Neuron (in vitro differentiated cells): Measurements from ENCODE around the gene NOP10.
"Not testable (repeated sequence)": the region's sequence is repeated elsewhere in the genome, so short reads cannot be mapped to it uniquely, and the experiment has no call there.

Experiments
- H2AFZ ChIP-seq: one replicate; pipeline ENCODE4 v1.6.1; 2013; ENCODE audit warnings: low read depth, mild to moderate bottlenecking, inconsistent platforms, low read length, moderate library complexity
- H3K27me3 ChIP-seq: one replicate; pipeline ENCODE4 v1.6.1; 2013; ENCODE audit warnings: low read length; ENCODE audit not compliant: insufficient read depth
- H3K36me3 ChIP-seq: one replicate; pipeline ENCODE4 v1.6.1; 2013; ENCODE audit warnings: low read length; ENCODE audit not compliant: insufficient read depth
- H3K4me1 ChIP-seq: one replicate; pipeline ENCODE4 v1.6.1; 2013; ENCODE audit warnings: low read length; ENCODE audit not compliant: insufficient read depth
- H3K4me3 ChIP-seq: 2 replicates; pipeline ENCODE4 v1.5.1; 2013; ENCODE audit warnings: mild to moderate bottlenecking, low read length, moderate library complexity
- H3K9me3 ChIP-seq: one replicate; pipeline ENCODE4 v1.6.1; 2013; ENCODE audit warnings: low read length

NOP10 gene

GRCh38 chr15:34342737-34343575, at the start of gene NOP10, which contains the start of gene NUTM1:
Gene NOP10, minus strand, starts transcription at chr15:34343136. Its CDS starts 63 bp downstream, at chr15:34343073.
Gene NUTM1, plus strand, starts transcription at chr15:34343315. Its CDS starts 382 bp downstream, at chr15:34343697.
- H3K27me3 ChIP-seq = no peaks in the 10 kb centered on the region
- H2AFZ ChIP-seq = peak within 1 kb of the TSS; percentile 51
- peaks cover 19% of the 10 kb centered on the region for H3K36me3 ChIP-seq

DNA sequence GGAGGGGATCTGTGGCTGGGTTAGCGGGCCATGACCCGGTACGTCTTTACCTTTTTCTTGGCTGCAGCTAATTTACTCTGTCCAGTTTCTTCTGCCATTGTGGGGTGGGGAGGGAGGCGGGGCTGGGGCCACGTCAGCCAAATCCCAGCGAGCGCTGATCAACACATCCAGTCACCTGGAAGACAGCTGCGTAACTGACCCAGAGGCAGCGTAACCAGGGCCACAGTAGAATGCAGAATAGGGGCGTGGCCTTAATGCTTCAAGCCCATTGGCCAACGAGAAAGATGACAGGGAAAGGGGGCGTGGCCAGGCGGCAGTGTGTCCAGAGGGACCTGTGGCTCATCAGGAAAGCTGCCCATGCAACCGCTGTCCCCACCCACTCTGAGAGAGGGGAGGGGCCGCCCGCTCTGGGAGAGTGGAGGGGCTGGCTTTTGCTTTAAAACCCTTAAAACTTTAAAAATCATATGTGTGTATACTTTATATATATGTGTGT, 46.7 kb upstream of the NOP10 start:
- not testable (repeated sequence) for H3K9me3 ChIP-seq, H3K4me3 ChIP-seq, H3K36me3 ChIP-seq, H3K4me1 ChIP-seq, H3K27me3 ChIP-seq, H2AFZ ChIP-seq

More at GRCh38 chr15:34342737-34343575, at the start of gene NOP10, which contains the start of gene NUTM1:
- Histone ChIP-seq H3K4me3 (peak within 1 kb of the TSS; percentile 87), H3K9me3 (no peaks in the 10 kb centered on the region), H3K4me1 (peaks cover 4% of the 10 kb centered on the region)

DNA sequence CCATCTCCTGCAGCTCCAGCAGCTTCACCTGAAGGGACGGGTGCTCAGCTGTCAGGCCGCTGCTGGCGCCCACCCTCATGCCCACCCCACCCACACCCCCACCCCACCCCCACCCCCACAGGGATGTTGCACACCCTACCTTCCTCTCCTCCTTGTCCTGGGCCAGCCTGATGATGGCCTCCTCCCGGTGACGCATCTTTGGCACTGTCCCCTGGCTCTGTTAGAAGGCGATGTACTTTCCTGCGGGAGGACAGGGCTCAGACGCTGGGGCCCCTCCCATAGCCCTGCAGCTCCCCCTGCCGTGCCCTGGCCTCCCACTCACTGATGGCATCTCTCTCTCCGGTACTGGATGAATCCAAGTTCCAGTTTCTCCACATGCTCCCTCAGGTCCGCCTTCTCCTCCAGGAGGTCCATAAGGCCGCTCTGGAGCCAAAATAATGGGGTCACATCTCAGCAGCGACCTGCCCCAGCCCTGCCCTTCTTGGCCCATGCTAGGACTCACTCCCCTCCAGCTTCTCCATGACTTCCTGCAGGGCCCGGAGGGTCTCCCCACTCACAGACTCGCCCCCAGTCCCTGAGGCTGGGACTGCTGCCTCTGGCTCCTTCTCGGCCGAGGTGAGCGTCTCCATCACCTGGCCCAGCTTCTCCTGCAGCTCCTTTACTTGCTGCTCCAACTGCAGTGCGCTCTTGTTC, 39.0 kb upstream of the NOP10 start:
- H3K27me3 ChIP-seq, H2AFZ ChIP-seq, H3K36me3 ChIP-seq, H3K9me3 ChIP-seq, H3K4me1 ChIP-seq, H3K4me3 ChIP-seq: not testable (repeated sequence)

- H2AFZ ChIP-seq, H3K4me1 ChIP-seq, H3K9me3 ChIP-seq, H3K27me3 ChIP-seq, H3K4me3 ChIP-seq, H3K36me3 ChIP-seq: not testable (repeated sequence)
Measured at GRCh38 chr15:34380491-34380890, 37.6 kb upstream of the NOP10 start.

GRCh38 chr15:34376856-34377255, 33.9 kb upstream of the NOP10 start:
- H2AFZ ChIP-seq = no peak overlapping the region
- H3K36me3 ChIP-seq = peaks cover 2% of the 10 kb centered on the region
- no peaks in the 10 kb centered on the region for H3K9me3 ChIP-seq
- H3K4me3 ChIP-seq = no peak overlapping the region
- H3K4me1 ChIP-seq = no peaks in the 10 kb centered on the region
- no peaks in the 10 kb centered on the region for H3K27me3 ChIP-seq

GRCh38 chr15:34375541-34375940, 32.6 kb upstream of the NOP10 start:
- not testable (repeated sequence) for H3K36me3 ChIP-seq, H3K27me3 ChIP-seq, H3K9me3 ChIP-seq, H3K4me1 ChIP-seq, H2AFZ ChIP-seq, H3K4me3 ChIP-seq

DNA sequence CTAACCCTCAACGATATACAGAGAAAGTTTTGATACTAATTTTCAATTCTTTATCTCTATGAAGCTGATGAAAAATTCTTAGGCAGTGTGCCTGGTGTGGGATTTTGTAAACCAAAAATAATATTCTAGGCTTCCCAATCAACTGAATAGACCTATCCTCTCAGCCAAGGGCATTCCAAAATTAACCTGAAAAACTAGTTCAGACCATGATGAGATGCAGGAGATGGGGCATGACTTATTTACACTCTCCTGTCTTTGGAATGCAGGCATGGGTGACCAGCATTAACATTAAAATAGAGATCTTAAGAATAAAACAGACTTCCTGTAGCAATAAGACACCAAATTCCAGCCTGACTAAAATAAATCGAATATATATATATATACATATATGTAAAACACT, 31.9 kb upstream of the NOP10 start:
- Histone ChIP-seq H2AFZ (no peak overlapping the region), H3K36me3 (peaks cover 2% of the 10 kb centered on the region), H3K27me3 (no peaks in the 10 kb centered on the region), H3K4me3 (no peak overlapping the region), H3K4me1 (no peaks in the 10 kb centered on the region), H3K9me3 (no peaks in the 10 kb centered on the region)

GRCh38 chr15:34373951-34374350, 31.0 kb upstream of the NOP10 start:
- no peaks in the 10 kb centered on the region for H3K4me1 ChIP-seq
- no peaks in the 10 kb centered on the region for H3K27me3 ChIP-seq
- no peak overlapping the region for H2AFZ ChIP-seq
- no peaks in the 10 kb centered on the region for H3K36me3 ChIP-seq
- H3K9me3 ChIP-seq = no peaks in the 10 kb centered on the region
- H3K4me3 ChIP-seq = no peak overlapping the region

DNA sequence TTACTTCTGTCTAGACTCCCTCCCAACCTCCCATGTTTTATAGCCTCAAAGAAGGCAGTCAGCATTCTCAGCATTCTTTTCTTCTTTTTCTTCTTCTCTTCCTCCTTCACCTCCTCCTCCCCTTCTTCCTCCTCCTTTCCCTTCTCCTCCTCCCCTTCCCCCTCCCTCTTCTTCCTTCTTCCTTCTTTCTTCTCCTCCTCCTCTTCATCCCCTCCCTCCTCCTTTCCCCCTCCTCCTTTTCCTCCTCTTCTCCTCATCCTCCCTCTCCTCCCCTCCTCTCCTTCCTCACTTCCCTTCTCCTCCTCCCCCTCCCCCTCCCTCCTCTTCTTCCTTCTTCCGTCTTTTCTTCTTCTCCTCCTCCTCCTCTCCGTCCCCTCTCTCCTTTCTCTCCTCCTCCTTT, 27.7 kb upstream of the NOP10 start:
- no peak overlapping the region for H2AFZ ChIP-seq
- no peaks in the 10 kb centered on the region for H3K36me3 ChIP-seq
- no peaks in the 10 kb centered on the region for H3K27me3 ChIP-seq
- H3K9me3 ChIP-seq = no peaks in the 10 kb centered on the region
- peaks cover 13% of the 10 kb centered on the region for H3K4me1 ChIP-seq
- no peak overlapping the region for H3K4me3 ChIP-seq

- Histone ChIP-seq H3K27me3 (no peaks in the 10 kb centered on the region), H3K36me3 (no peaks in the 10 kb centered on the region), H3K4me3 (no peak overlapping the region), H2AFZ (no peak overlapping the region), H3K4me1 (peaks cover 15% of the 10 kb centered on the region), H3K9me3 (no peaks in the 10 kb centered on the region)
Measured at GRCh38 chr15:34370129-34370528, 27.2 kb upstream of the NOP10 start.

DNA sequence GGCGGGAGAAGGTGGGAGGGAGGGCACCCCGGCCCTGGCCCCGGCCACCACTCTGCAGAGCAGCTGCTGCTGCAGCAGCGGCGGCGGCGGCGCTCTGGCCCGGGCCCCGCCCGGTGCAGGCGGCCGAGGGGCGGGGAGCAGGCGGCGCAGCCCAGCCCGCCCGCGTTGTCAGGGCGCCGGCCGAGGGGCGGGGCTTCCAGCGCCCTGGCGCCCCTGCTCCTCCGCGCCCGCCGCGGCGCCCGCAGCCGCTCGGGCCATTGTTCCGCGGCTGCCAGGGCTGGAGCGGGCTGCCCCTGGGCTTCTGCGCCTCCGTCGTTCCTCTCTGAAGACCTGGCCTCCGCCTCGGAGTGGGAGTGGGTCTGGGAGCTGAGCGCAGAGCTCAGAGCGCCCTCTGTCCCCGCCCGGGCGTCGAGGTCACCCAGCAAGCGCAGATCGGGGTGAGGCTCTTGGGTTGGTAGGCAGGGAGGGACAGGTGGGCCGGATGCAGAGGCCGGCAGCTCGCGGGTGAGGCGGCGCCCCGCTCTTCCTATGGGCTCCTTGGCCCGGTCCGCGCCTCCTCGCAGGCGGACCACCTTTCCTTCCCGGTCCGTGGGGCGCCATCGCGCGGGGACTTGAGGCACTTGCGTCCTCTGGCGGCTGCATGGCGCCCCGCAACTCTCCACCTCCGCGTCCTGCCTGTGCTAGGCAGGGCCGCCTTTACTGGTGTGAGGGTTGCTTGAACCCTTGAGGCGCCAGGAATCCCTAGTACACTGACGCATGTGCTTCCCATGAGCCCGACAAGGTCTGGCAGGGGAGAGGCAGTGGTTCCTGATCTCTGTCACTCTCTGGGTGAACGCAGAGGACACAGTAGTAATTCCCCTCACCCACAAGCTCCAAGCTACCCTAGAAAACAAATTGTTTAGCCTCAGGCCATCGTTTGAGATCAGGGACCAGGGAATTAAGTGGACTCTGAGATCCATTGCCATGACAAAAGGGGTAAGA, 24.5 kb upstream of the NOP10 start, which contains the start of gene LPCAT4:
LPCAT4 (minus strand) TSS at position 96 of the 981 bp plus-strand sequence. CDS start 96 bp downstream, outside the sequence.
- Histone ChIP-seq H3K9me3 (no peaks in the 10 kb centered on the region), H3K36me3 (peaks cover 6% of the 10 kb centered on the region), H3K27me3 (no peaks in the 10 kb centered on the region), H3K4me1 (peaks cover 15% of the 10 kb centered on the region), H3K4me3 (peak within 1 kb of the TSS; percentile 74), H2AFZ (peak within 1 kb of the TSS; percentile 99)

- Histone ChIP-seq H2AFZ (peak overlapping the region; percentile 99), H3K36me3 (peaks cover 6% of the 10 kb centered on the region), H3K4me1 (peaks cover 15% of the 10 kb centered on the region), H3K4me3 (peak overlapping the region; percentile 74), H3K9me3 (no peaks in the 10 kb centered on the region), H3K27me3 (no peaks in the 10 kb centered on the region)
Measured at GRCh38 chr15:34366271-34367065, 23.5 kb upstream of the NOP10 start.
